ENCODE results near the gene PSD4. TPM values are rescaled to one million over a fixed set of nuclear protein-coding genes. Genes with fewer than 3 reads are reported as not detected.

PSD4 gene
- polyA plus RNA-seq, 1 experiment, result 0.37 TPM

GRCh38 chr2:113198790-113199612, 25.2 kb downstream of the PSD4 start:
- H3K9me3 ChIP-seq (ENCODE audit: control insufficient read depth, insufficient read depth, low read length), result no peaks in the 10 kb centered on the region; the same call in 1 of the 2 replicates
- H3K4me3 ChIP-seq (ENCODE audit: low read depth, low read length), result peak overlapping the region; percentile 71
- CTCF ChIA-PET, result interaction anchor here (0.6 to 12.1 kb wide), 43 partner anchors 9 to 450 kb away, joined by 3 to 200 read pairs (median 5); no protein-coding TSS in a partner anchor
- TF ChIP-seq CTCF (IDR thresholded peaks at IDR 0.05; ENCODE audit: low read depth, low read length), result peak; percentile 78
- no peak for DNase-seq (ENCODE audit: low read depth, low spot score)
- H3K27ac ChIP-seq (ENCODE audit: low read depth, low read length), result no peak overlapping the region
- H3K27me3 ChIP-seq (ENCODE audit: control insufficient read depth, insufficient read depth, low read length), result peaks cover 18% of the 10 kb centered on the region
- POLR2A ChIA-PET, result interaction anchor here (0.8 kb wide), 1 partner anchor 59 kb away, joined by 3 read pairs; no protein-coding TSS in a partner anchor

- no peak overlapping the region for H3K4me3 ChIP-seq (ENCODE audit: low read depth, low read length)
- H3K27ac ChIP-seq (ENCODE audit: low read depth, low read length), result no peak overlapping the region
- no peaks in the 10 kb centered on the region; the same call in 1 of the 2 replicates for H3K9me3 ChIP-seq (ENCODE audit: control insufficient read depth, insufficient read depth, low read length)
- CTCF ChIA-PET, result interaction anchor here (1.1 to 12.1 kb wide), 7 partner anchors 9 to 189 kb away, joined by 3 to 200 read pairs (median 34); no protein-coding TSS in a partner anchor
- DNase-seq (ENCODE audit: low read depth, low spot score), result no peak
- H3K27me3 ChIP-seq (ENCODE audit: control insufficient read depth, insufficient read depth, low read length), result peaks cover 15% of the 10 kb centered on the region
- TF ChIP-seq CTCF (IDR thresholded peaks at IDR 0.05; ENCODE audit: low read depth, low read length), result no peak
- POLR2A ChIA-PET, result no interaction called here
These were observed 26.5 kb downstream of the PSD4 start for GRCh38 chr2:113200236-113200635.

GRCh38 chr2:113200736-113201490, 27.1 kb downstream of the PSD4 start:
- no peak overlapping the region for H3K4me3 ChIP-seq (ENCODE audit: low read depth, low read length)
- POLR2A ChIA-PET, result no interaction called here
- CTCF ChIA-PET, result interaction anchor here (1.0 to 12.1 kb wide), 7 partner anchors 8 to 189 kb away, joined by 3 to 200 read pairs (median 18); no protein-coding TSS in a partner anchor

GRCh38 chr2:113201496-113202304, 27.9 kb downstream of the PSD4 start:
- no peaks in the 10 kb centered on the region; the same call in 1 of the 2 replicates for H3K9me3 ChIP-seq (ENCODE audit: control insufficient read depth, insufficient read depth, low read length)
- peaks cover 8% of the 10 kb centered on the region for H3K27me3 ChIP-seq (ENCODE audit: control insufficient read depth, insufficient read depth, low read length)
- no peak for TF ChIP-seq CTCF (IDR thresholded peaks at IDR 0.05; ENCODE audit: low read depth, low read length)
- ChIA-PET CTCF (interaction anchor here (1.0 to 12.1 kb wide), 5 partner anchors 10 to 188 kb away, joined by 3 to 200 read pairs (median 85); no protein-coding TSS in a partner anchor), POLR2A (no interaction called here)
- H3K27ac ChIP-seq (ENCODE audit: low read depth, low read length), result no peak overlapping the region
- no peak overlapping the region for H3K4me3 ChIP-seq (ENCODE audit: low read depth, low read length)
- no peak for DNase-seq (ENCODE audit: low read depth, low spot score)

More at GRCh38 chr2:113200736-113201490, 27.1 kb downstream of the PSD4 start:
- TF ChIP-seq CTCF (IDR thresholded peaks at IDR 0.05; ENCODE audit: low read depth, low read length), result no peak
- Histone ChIP-seq H3K9me3 (ENCODE audit: control insufficient read depth, insufficient read depth, low read length) (no peaks in the 10 kb centered on the region; the same call in 1 of the 2 replicates), H3K27me3 (ENCODE audit: control insufficient read depth, insufficient read depth, low read length) (peaks cover 10% of the 10 kb centered on the region), H3K27ac (ENCODE audit: low read depth, low read length) (no peak overlapping the region)
- DNase-seq (ENCODE audit: low read depth, low spot score), result no peak

Data from AG04450 (cell line).